NCI-H1105 (cell line): ENCODE results near the gene ALPG.
"Not testable (repeated sequence)": the region's sequence is repeated elsewhere in the genome, so short reads cannot be mapped to it uniquely, and the experiment has no call there.

Experiments
- DNase-seq: peaks from one replicate; lab custom pipeline; 2025; lab: John Stamatoyannopoulos, UW

The ALPG gene

DNA sequence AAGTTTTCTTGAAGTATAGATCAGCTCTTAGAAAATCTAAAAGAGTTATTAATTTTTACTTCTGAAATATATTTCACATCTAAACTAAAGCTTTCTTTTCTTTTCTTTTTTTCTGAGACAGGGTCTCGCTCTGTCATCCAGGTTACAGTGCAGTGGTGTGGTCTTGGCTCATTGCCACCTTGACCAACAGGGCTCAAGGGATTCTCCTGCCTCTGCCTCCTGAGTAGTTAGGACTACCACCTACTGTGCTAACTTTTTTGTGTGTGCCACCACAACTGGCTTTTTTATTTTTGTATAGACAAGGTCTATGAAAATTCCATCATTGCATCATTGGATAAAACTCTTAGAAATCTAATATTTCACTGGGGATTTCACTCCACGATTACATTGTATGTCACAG, 10.0 kb upstream of the ALPG start:
- no peak for DNase-seq

DNA sequence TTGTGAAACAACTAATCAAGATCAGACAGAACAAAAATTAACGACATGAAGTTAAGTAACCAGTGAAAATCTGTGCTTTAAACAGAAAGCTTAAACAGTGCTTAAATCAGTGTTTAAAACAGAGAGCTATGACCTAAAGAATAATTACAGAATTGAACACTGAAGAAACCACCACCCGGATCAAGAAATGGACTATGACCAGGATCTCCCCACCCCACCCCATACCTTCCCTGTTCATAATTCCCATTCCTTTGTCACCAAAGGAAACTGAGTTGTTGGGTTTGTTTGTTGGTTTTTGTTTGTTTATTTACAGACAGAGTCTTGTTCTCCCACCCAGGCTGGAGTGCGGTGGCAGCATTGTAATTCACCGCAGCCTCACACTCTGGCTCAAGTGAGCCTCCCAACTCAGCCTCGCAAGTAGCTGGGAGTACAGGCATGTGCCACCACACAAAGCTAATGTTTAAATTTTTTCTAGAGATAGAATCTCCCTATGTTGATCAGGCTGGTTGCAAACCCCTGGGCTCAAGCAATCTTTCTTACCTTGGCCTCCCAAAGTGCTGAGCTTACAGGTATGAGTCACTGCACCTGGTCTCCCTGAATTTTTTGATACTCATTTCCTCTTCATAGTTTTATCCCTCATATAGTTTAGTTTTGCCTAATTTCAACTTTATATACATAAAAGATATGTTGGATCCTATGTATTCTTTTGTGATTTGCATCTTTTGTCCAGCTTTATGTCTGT, 8.2 kb upstream of the ALPG start:
- DNase-seq, result no peak

DNA sequence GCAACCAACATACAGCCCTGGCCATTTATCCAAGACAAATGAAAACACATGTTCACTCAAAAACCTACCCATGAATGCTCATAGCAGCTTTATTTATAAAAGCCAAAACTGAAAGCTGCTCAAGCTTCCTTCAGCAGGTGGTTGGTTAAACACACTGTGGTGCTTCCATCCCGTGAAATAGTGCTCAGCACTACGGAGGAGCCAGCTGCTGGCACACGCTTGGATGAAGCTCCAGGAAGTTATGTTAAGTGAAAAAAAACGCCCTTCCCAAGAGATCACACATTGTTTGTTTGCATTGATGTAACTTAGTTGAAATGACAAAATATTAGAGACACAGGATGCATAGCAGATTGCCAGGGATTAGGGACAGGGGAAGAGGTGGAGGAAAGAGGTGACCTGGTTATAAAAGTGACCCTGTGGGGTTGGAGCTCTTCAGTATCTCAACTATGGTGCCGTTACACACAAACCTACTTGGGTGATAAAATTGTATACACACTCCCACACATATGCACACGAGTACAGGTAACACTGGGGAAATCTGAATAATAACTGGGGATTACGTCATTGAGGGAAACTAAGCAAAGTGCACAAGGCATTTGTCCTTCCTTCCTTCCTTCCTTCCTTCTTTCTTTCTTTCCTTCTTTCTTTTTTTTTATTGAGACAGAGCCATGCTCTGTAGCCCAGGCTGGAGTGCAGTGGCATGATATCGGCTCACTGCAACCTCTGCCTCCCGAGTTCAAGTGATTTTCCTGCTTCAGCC, 6.2 kb upstream of the ALPG start:
- DNase-seq, result no peak

DNA sequence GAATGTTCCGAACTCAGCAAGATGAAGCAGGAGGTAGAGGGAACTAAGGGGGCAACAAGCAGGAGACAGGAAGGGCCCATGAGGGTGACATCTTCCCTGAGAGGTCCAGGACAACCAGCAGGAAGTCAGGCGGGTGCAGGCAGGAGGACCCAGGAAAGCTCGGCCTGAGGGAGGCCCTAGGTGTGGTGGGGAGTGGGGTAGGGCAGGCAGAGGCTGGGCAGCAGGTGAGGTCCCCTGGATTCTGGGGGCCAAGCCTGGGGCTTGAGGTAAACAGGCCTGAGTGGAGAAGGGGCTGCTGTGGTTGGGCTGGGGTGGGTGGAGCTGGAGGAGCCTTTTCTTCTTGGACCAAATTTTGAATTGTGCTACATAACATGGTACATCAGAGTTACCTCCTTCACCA, 4.1 kb upstream of the ALPG start:
- DNase-seq, result no peak

DNA sequence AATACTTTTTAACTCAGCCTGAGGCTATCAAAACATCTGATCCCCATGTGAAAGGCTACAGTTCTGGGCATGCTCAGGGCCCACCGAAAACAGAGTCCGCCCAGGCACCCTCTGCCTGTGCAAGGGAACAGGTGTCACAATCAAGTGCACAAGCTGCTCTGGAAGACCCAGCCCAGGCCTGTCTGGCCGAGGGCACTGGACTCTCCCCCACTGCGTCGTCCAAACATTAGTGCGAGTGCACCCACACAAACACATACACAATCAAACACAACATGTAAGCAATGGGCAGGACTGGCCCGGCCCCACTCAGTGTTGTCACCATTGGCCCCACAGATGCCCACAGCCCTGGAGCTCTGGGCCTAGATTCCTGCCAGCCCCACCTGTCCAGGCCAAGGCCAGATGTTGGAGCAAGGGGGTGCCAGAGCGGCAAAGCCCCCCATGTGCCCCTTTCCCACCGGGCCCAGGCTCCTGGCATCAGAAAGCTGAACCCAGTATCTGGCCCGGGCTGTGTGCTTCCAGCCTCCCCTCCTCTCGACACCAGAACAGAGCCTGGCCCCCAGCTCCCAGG, 617 bp upstream of the ALPG start:
- DNase-seq, result no peak

DNA sequence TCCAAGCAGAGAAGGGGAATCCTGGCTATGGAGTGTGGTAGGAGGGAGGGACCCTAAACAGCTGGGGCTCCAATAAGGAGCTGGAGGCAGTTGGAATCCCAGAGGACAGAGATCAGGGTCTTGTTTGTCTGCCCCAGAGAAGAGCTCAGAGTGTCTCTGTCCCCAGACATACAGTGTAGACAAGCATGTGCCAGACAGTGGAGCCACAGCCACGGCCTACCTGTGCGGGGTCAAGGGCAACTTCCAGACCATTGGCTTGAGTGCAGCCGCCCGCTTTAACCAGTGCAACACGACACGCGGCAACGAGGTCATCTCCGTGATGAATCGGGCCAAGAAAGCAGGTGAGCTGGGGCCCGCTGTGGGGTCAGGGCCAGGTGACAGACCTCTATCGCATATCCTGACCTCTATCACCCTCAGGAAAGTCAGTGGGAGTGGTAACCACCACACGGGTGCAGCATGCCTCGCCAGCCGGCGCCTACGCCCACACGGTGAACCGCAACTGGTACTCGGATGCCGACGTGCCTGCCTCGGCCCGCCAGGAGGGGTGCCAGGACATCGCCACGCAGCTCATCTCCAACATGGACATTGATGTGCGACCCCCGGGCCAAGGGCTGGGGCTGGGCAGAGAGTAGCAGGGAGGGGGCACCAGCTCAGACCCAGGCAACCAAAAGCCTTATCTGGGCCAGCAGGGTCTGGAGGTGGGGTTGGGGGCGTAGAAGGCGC, 945 bp downstream of the ALPG start:
- DNase-seq, result not testable (repeated sequence)

DNA sequence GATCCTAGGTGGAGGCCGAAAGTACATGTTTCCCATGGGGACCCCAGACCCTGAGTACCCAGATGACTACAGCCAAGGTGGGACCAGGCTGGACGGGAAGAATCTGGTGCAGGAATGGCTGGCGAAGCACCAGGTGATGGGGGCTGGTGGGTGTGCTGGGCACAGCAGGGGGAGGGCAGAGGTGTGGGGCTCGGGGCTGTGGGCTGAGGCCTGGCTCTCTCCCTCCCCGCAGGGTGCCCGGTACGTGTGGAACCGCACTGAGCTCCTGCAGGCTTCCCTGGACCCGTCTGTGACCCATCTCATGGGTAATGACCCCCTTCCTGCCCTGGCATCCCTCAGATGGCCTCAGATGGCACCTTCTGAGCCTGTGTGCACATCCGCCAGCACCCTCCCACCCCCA, 1.6 kb downstream of the ALPG start:
- not testable (repeated sequence) for DNase-seq

DNA sequence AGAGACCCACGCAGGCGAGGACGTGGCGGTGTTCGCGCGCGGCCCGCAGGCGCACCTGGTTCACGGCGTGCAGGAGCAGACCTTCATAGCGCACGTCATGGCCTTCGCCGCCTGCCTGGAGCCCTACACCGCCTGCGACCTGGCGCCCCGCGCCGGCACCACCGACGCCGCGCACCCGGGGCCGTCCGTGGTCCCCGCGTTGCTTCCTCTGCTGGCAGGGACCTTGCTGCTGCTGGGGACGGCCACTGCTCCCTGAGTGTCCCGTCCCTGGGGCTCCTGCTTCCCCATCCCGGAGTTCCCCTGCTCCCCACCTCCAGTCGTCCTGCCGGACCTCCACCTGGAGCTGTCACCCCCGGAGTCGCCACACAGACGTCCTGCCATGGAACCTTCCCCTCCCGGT, 3.0 kb downstream of the ALPG start:
- not testable (repeated sequence) for DNase-seq

DNA sequence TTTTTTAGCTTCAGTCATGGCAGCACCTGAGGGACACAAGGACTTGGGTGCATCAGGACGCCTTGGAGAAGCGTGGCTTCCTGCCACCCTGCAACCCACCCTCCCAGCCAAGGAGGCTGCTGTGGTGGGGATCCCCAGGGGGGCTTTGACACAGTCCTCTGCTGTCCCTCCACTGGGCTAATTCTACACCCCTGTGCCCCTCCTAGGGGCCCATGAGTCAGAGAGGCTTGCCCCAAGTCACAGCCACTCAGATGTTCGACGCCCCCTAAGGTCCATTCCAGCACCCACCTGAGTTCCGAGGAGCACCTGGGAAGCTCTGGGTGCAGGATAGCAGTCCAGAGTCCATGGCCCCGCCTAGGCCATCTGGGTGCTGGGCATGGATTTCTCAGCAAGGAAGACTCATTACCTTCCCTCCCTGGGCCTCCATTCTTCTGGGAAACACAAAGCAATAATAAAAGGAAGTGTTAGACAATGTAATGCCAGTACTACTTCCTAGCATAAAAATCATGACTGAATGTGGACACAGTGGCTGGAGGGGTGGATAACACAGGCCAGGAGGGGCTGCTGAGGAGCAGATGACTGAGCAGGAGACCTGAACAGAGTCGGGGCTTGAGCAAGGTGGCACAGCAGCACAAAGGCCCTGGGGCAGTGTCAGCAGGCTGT, 3.7 kb downstream of the ALPG start:
- no peak for DNase-seq

DNA sequence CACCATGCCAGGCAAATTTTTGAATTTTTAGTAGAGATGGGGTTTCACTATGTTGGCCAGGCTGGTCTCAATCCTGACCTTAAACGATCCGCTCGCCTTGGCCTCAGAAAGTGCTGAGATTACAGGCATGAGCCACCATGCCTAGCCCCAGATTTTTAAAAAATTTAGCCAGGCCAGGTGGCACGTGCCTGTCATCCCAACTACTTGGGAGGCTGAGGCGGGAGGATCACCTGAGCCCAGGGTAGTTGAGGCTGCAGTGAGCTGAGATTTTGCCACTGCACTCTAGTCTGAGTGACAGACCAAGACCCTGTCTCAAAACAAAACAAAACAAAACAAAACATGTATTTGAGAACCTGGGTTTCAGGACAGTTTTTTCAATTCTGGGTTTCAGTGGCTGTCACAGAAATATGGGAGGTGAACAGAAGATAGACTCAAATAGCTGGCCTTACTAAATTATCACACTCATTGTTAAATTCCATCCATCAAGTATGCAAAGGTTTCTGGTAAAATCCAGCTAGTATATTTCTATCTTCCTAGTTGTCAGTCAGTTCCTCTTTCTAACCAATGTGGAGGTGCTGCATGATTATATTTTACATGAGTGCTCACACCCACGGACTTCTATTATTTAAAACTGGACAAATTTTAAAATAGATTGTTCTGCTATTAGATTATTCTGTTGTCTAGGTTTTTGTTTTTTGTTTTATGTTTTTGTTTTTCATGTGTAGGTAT, 5.4 kb downstream of the ALPG start:
- no peak for DNase-seq

DNA sequence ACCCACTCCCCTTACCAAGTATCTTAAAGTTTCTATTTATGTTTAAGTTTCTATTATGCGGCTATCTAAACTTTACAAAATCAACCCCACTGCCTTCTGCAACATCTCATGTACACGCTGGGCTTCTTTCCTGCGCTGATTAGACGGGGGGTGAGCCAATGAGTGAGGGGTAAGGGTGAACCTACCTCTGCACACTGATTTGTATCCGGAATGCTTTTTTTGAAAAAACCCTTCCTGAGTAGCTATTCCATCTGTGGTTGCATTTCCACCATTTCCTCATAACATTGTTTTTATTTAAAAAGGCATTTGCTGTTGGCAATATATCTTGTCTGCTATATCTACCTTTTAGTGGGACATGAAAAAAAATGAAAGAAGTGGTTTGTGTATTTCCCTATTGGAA, 6.3 kb downstream of the ALPG start:
- DNase-seq, result no peak

DNA sequence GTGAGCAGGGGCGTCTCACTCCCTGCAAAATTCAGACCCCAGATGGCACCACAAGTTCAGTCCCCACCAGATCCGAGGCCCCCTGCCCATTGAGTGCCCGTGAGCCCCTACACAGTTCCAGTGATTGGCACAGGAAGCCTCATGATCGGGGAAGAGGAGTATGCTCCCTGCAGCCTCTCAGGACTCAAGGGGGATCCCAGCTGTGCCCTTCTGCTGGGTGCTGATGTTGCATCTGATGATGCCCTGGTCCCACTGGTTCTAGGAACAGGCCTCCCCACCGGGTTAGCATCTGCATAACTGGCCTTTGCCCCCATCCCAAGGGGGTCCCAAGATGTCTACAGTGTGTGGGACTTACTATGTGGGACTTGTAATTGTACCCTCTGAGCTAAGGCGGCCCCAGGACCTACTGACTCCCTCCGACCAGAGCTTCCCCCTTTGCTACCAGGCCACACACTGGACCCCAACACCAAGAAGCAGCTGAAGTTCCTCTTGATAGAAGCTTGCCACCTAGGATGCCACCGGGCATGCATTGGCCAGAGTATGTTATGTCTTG, 8.6 kb downstream of the ALPG start:
- DNase-seq, result no peak

DNA sequence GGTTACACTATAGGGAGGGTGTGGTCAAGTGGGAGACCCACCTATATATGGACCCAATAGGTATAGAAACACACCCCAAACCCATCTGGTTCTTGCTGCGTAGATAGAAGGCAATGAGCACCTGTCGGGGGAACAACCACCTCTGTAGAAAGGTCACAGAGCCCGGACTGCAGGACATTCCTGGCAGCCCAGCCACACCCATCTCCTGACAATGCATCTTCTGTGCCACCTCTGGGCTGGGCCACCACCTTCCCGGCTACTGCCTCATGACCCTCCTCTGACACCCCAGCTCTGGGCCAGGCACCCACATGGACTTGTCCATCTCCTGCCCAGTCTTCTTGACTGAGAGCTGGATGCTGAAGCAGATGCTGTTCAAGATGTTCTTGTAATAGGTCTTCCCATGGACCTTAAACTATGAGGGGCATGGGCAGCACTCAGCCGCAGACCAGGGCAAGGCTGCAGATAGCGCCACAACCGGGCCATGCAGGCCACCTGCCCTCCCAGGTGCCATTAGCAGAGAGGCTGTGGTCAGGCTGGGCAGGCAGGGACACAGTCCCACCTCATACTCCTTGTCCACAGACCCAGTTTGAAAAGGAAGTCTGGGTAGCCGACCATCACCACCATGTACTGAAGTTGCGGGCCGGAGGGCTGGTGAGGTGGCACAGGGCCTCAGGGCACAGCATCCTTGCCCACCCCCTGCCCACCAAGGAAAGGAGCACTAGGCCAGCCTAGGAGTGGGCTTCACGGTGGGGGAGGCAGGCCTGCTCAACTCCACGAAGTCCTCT, 9.3 kb downstream of the ALPG start:
- DNase-seq, result no peak

DNA sequence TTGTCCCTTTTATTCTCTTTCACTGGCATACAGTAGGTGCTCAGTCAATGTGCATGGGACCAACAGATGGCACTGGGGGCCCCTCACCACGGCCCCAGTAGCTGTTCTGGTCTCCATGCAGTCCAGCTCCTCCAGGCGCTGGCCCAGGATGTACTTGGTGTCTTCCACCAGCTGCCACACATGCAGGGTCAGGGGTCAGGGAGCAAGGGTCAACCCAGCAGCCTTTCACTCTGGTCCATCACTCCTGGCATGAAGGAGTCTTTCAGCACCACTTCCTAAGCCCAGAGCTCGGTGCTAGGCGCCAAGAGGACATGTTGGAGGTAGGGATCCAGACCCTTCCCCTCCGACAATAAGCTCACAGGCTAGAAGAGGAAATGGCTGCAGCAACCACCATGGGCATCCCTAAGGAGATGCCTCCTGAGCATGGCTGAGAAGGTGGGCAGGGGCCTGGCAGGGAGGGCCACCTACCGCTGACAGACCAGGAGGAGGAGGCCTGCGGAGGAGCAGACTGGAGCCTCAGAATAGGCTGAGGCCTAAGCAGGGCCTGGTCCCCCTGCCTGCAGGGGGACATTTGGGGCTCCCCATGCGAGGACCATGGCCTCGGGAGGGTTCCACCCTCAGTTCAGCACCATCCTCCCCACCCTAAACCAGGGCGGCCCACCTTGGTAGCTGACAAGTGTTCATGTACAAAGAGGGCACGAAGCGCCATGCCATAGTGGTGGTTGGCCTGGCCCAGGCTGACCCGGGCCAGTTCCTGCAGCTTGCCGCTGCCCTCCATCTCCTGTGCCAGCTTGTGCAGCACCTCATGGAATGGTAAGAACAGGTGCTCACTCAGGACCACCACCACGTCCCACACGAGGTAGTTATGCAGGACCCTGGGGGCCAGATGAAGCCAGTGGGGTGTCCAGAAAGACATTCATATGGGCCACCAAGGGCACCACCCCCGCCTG, 10.2 kb downstream of the ALPG start:
- DNase-seq, result no peak

DNA sequence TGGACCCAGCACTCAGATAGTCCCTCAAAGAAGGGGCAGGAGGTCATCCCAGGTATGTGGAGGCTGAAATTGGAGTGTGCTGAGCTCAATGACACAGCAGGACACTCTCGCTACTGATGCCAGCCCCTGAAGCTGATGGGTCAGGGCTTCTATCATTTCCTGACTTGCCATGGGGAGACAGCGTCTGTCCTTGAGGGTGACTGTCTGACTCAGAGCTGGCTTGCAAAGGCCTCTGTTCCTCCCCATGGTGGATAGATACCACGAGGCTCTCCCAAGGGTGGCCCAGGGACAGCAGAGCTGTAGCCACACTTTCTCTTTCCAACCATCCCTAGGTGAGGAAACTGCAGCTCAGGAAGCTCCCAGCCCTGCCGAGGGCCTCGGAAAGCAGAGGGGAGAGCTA, 10.8 kb downstream of the ALPG start:
- no peak for DNase-seq

DNA sequence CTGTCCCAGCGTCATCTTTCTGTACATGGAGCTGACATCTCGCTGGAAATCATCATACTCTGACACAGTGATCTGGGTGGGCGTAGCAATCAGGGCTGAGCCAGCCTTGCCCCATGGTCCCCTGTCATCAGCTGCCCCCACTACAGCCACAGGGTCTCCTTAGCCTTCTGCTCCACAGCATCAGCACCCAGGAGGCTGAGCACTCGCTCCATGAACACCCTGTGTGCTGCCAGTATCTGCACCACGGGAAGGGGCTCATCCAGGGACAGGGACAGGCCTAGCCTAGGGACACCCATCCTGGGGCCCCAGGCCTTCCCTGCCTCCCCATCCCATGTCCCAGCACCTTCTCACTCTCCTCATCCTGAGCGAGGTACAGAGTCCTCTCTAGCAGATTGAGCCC, 11.4 kb downstream of the ALPG start:
- no peak for DNase-seq

DNA sequence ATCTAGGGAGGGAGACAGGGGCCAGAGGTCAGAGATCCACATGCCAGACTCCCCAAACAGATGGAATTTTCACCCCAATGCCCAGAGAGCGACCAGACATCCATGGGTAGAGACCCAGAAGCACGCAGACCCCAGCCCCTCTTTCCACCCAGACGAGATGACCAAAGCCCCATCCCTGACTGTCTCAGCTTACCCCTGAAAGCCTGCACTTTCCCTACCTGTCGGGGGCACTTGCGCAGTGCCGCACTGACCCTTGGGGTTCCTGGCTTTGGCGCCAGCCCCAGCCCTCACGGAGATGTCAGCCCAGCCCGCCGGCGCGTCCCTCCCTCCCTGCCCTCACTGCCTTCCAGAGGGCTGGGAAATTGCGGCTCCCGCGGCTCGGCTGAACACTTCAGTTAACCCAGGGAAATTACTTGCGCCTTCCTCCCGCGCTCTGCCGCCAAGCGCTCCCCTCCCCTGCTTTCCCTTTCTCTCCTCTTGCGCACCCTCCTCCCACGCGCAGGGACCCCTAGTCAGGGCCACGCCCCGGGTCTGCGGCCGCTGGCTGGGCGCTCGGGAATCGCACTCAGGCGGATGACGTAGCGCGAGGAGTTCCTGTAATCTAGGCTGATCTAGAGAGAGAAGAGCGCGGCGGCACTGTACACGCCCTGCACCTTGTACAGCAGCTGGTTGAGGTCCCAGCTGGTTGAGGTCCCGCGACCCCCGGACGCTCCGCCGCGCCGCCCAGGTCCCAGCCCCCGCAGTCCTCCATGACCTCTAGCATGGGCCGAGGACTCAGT, 12.0 kb downstream of the ALPG start:
- DNase-seq, result peak; percentile 64
